GM10248 (cell line): ENCODE results near the gene TBC1D20.

Experiments used
- CTCF ChIA-PET: fragments of 300-600 bp; sonication (Branson Sonifier 250); formaldehyde crosslinking; extraction: SDS; loops from one replicate; lab custom pipeline; 2021; ENCODE audit warnings: antibody characterized with exemption; lab: Yijun Ruan, JAX
- POLR2A ChIA-PET: fragments of 350-650 bp; sonication (Branson Sonifier 250); formaldehyde crosslinking; extraction: SDS; loops from one replicate; lab custom pipeline; 2020; ENCODE audit warnings: antibody characterized with exemption; lab: Yijun Ruan, JAX
- DNase-seq: peaks from one replicate; pipeline ENCODE4 v3.0.0; 2012; ENCODE audit errors: extremely low spot score
- CTCF ChIP-seq: IDR thresholded peaks from 2 replicates; pipeline ENCODE4 v1.5.1; 2012; ENCODE audit warnings: mild to moderate bottlenecking, low read depth; ENCODE audit errors: extremely low read depth, missing control alignments, control extremely low read depth

The TBC1D20 gene

GRCh38 chr20:416950-417800 is 45.2 kb downstream of the TBC1D20 start:
- POLR2A ChIA-PET: no interaction called here

GRCh38 chr20:415820-416322 is 46.5 kb downstream of the TBC1D20 start:
- ChIA-PET CTCF (no interaction called here), POLR2A (no interaction called here)
- TF ChIP-seq CTCF: no peak
- no peak for DNase-seq

More at GRCh38 chr20:416950-417800, 45.2 kb downstream of the TBC1D20 start:
- no peak for DNase-seq
- CTCF ChIA-PET: no interaction called here
- TF ChIP-seq CTCF: no peak

GRCh38 chr20:414161-414560 is 48.2 kb downstream of the TBC1D20 start:
- no peak for DNase-seq
- ChIA-PET POLR2A (no interaction called here), CTCF (interaction anchor here (1.4 to 2.0 kb wide), 3 partner anchors 11 to 21 kb away, joined by 3 to 7 read pairs (median 3); no protein-coding TSS in a partner anchor)
- no peak for TF ChIP-seq CTCF

GRCh38 chr20:412081-412480 is 50.3 kb downstream of the TBC1D20 start:
- TF ChIP-seq CTCF: no peak
- DNase-seq: no peak
- ChIA-PET CTCF (no interaction called here), POLR2A (no interaction called here)

GRCh38 chr20:409697-410559 is 52.4 kb downstream of the TBC1D20 start:
- ChIA-PET CTCF (interaction anchor here (1.6 to 1.8 kb wide), 3 partner anchors 56 to 235 kb away, joined by 4 to 7 read pairs (median 6); no protein-coding TSS in a partner anchor), POLR2A (interaction anchor here (0.7 kb wide), 1 partner anchor 22 kb away, joined by 3 read pairs; no protein-coding TSS in a partner anchor)
- DNase-seq: no peak
- no peak for TF ChIP-seq CTCF
